GM06990 (cell line): Measurements from ENCODE around the gene GABPB1.

Experiments
- DNase-seq: peaks from one replicate; pipeline ENCODE4 v3.0.0-alpha.2; 2011; ENCODE audit not compliant: insufficient read length; ENCODE audit errors: extremely low read depth
- H3K27me3 ChIP-seq: replicated peaks from 2 replicates; pipeline ENCODE4 v1.6.0; 2011; ENCODE audit warnings: low read length; ENCODE audit not compliant: control insufficient read depth, insufficient read depth
- H3K36me3 ChIP-seq: 2 replicates; pipeline ENCODE4 v1.5.1; 2011; ENCODE audit warnings: low read length; ENCODE audit not compliant: control insufficient read depth, insufficient read depth
- H3K4me3 ChIP-seq: replicated peaks from 2 replicates; pipeline ENCODE4 v1.5.1; 2011; ENCODE audit warnings: low read depth, mild to moderate bottlenecking, control low read depth, low read length
- TF ChIP-seq, protein P1 (sequence below): IDR thresholded peaks from 2 replicates; pipeline ENCODE4 v1.5.1; 2011; ENCODE audit warnings: low read length, control low read depth, mild to moderate bottlenecking, inconsistent platforms; ENCODE audit not compliant: insufficient read depth, poor library complexity, severe bottlenecking

The GABPB1 gene

DNA sequence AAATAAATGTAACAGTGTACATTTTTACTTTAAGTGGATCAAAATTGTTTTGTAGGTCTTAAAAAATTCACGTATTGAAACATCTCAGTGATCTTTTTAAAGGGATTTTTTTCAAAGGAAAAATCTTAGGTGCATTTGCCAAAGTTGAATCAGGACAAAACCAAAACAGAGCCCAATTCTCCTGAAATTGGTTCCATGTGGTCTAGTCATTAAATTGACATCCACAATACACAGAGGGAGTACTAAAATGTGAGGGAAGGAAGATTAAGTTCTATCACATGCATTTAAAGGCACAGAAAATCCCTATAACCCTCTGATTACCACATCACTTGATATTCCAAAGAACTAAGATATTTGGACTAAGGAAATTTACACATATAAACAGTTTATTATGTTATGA, 50.2 kb downstream of the GABPB1 start:
- Histone ChIP-seq H3K36me3 (no peaks in the 10 kb centered on the region), H3K4me3 (no peak overlapping the region), H3K27me3 (no peaks in the 10 kb centered on the region)
- DNase-seq, result no peak
- TF ChIP-seq, protein P1, sequence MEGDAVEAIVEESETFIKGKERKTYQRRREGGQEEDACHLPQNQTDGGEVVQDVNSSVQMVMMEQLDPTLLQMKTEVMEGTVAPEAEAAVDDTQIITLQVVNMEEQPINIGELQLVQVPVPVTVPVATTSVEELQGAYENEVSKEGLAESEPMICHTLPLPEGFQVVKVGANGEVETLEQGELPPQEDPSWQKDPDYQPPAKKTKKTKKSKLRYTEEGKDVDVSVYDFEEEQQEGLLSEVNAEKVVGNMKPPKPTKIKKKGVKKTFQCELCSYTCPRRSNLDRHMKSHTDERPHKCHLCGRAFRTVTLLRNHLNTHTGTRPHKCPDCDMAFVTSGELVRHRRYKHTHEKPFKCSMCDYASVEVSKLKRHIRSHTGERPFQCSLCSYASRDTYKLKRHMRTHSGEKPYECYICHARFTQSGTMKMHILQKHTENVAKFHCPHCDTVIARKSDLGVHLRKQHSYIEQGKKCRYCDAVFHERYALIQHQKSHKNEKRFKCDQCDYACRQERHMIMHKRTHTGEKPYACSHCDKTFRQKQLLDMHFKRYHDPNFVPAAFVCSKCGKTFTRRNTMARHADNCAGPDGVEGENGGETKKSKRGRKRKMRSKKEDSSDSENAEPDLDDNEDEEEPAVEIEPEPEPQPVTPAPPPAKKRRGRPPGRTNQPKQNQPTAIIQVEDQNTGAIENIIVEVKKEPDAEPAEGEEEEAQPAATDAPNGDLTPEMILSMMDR, result no peak

DNA sequence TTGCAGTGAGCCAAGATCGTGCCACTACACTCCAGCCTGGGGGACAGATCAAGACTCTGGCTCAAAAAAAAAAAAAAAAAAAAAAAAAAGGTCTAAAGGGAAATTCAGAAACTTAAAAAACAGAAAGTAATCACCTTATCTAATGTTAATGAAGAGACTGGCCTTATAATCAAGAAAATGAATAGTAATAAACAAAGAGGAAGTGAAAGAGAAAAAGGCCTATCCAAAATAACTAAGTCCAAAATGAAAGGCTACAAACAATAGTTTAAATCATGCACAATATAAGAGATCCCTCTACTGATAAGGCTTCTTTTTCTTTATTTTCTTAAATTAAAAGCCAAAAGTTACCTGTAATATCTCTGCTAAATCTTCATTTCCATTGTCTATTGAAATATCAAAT, 52.4 kb downstream of the GABPB1 start:
- no peaks in the 10 kb centered on the region for H3K27me3 ChIP-seq
- TF ChIP-seq, protein P1, result no peak
- H3K4me3 ChIP-seq, result no peak overlapping the region
- DNase-seq, result peak; percentile 37
- no peaks in the 10 kb centered on the region; the same call in 1 of the 2 replicates for H3K36me3 ChIP-seq

DNA sequence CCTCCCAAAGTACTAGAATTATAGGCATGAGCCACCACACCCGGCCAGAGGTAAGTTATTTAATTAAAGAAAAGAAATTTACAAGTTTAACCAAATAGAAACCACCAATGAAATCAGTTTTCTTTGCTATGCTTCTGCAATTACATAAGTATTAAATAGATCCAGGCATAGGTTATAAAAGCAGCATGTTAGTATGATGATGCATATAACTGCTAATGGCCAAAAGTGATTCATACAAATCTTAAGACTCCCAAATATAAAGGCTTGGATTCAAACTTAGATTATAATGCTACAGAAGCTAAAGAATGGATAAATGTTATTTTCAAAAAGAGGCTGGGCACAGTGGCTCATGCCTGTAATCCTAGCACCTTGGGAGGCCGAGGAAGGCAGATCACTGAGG, 56.7 kb downstream of the GABPB1 start:
- no peak overlapping the region for H3K4me3 ChIP-seq
- DNase-seq, result no peak
- H3K36me3 ChIP-seq, result peaks cover 2% of the 10 kb centered on the region
- no peaks in the 10 kb centered on the region for H3K27me3 ChIP-seq
- TF ChIP-seq, protein P1, result no peak

DNA sequence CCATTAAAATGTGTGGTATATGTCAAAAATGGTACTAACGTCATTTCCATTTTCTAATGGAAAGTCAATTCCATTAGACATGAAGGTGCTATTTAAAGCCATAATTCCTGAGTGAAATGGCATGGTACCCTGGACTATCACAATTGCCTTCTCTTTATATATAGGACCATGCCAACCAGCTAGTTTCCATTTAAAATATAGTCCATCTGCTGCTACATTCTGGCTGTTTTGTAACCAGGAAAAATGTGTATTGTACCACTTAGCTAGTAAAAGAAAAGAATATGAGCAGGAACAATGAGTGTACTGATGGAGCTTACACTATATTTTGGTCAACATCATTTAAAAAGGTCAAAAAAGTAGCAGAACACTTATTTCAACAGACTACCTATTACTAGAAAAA, 59.0 kb downstream of the GABPB1 start:
- Histone ChIP-seq H3K4me3 (no peak overlapping the region), H3K27me3 (no peaks in the 10 kb centered on the region), H3K36me3 (peaks cover 2% of the 10 kb centered on the region)
- DNase-seq, result no peak
- TF ChIP-seq, protein P1, result no peak

DNA sequence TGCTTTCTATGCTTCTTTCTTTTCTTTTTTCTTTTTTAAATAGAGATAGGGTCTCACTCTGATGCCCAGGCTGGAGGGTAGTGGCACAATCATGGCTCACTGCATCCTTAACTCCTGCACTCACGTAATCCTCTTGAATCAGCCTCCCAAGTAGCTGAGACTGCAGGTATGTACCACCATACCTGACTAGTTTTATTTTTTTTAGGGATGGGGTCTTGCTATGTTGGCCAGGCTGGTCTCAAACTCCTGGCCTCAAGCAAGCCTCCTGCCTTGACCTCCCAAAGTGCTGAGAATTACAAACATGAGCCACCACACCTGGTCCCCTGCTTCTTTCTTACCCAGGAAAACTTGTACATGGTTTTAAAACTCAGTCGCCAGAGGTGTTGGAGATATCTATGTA, 65.2 kb downstream of the GABPB1 start:
- TF ChIP-seq, protein P1, result no peak
- Histone ChIP-seq H3K36me3 (peaks cover 5% of the 10 kb centered on the region), H3K27me3 (no peaks in the 10 kb centered on the region), H3K4me3 (no peak overlapping the region)
- DNase-seq, result no peak
